Mesenchymal stem cell (in vitro differentiated cells and primary cell): ENCODE data around the gene SEMA3A.
A peak's percentile ranks its signal among the peaks of the same experiment; 100 is the strongest.

Experiments used
- DNase-seq: peaks from one replicate; pipeline ENCODE4 v3.0.0-alpha.2; 2013
- H2AFZ ChIP-seq: one replicate; pipeline ENCODE4 v1.6.1; 2013; ENCODE audit warnings: low read depth, mild to moderate bottlenecking, control low read depth, inconsistent platforms, low read length, moderate library complexity
- H2AK5ac ChIP-seq: 2 replicates; pipeline ENCODE4 v1.6.1; 2013; ENCODE audit warnings: low read length, moderate library complexity, mild to moderate bottlenecking, inconsistent platforms; ENCODE audit not compliant: severe bottlenecking
- H2BK120ac ChIP-seq: one replicate; pipeline ENCODE4 v1.6.1; 2013; ENCODE audit warnings: low read depth, mild to moderate bottlenecking, inconsistent platforms, low read length, moderate library complexity
- H2BK12ac ChIP-seq, 2 experiments: one replicate each; pipeline ENCODE4 v1.6.1; 2013; ENCODE audit warnings: inconsistent platforms in 2 of 2, low read length in 2 of 2, mild to moderate bottlenecking in 2 of 2, moderate library complexity in 2 of 2, control low read depth in 1 of 2
- H2BK15ac ChIP-seq: one replicate; pipeline ENCODE4 v1.6.1; 2013; ENCODE audit warnings: mild to moderate bottlenecking, low read depth, inconsistent platforms; ENCODE audit not compliant: poor library complexity, severe bottlenecking
- H2BK5ac ChIP-seq: 2 replicates; pipeline ENCODE4 v1.6.1; 2013; ENCODE audit warnings: low read depth, mild to moderate bottlenecking, low read length, control low read depth, inconsistent platforms; ENCODE audit not compliant: poor library complexity, severe bottlenecking
- H3K14ac ChIP-seq, 2 experiments: one replicate each; pipeline ENCODE4 v1.6.1; 2013; ENCODE audit warnings: inconsistent platforms in 2 of 2, low read length in 2 of 2, control low read depth in 1 of 2, mild to moderate bottlenecking in 1 of 2, moderate library complexity in 1 of 2
- H3K18ac ChIP-seq, 2 experiments: one replicate each; pipeline ENCODE4 v1.6.1; 2013; ENCODE audit warnings: inconsistent platforms in 2 of 2, low read length in 2 of 2, control low read depth in 1 of 2, low read depth in 1 of 2, mild to moderate bottlenecking in 1 of 2
- H3K23ac ChIP-seq, 2 experiments: one replicate each; pipeline ENCODE4 v1.6.1; 2013; ENCODE audit warnings: inconsistent platforms in 2 of 2, low read length in 2 of 2, mild to moderate bottlenecking in 2 of 2, moderate library complexity in 2 of 2, control low read depth in 1 of 2
- H3K27ac ChIP-seq: 2 replicates; pipeline ENCODE4 v1.5.1; 2013; ENCODE audit warnings: mild to moderate bottlenecking, moderate library complexity, low read length, control low read depth, inconsistent platforms; ENCODE audit not compliant: poor library complexity, severe bottlenecking
- H3K27me3 ChIP-seq, 2 experiments: 2 replicates each; pipeline versions ENCODE4 v1.6.1 to v1.7.0; 2013; ENCODE audit warnings: low read length in 2 of 2, mild to moderate bottlenecking in 2 of 2, moderate library complexity in 2 of 2, control low read depth in 1 of 2, inconsistent platforms in 1 of 2; ENCODE audit not compliant: control insufficient read depth in 1 of 2, insufficient read depth in 1 of 2
- H3K36me3 ChIP-seq, 2 experiments: 2 replicates each; pipeline versions ENCODE4 v1.6.1 to v1.7.0; 2013; ENCODE audit warnings: low read length in 2 of 2, control low read depth in 1 of 2, inconsistent platforms in 1 of 2, low read depth in 1 of 2, mild to moderate bottlenecking in 1 of 2; ENCODE audit not compliant: insufficient read depth in 2 of 2, control insufficient read depth in 1 of 2
- H3K4ac ChIP-seq, 2 experiments: one replicate each; pipeline ENCODE4 v1.6.1; 2013; ENCODE audit warnings: inconsistent platforms in 2 of 2, low read length in 2 of 2, mild to moderate bottlenecking in 2 of 2, moderate library complexity in 2 of 2, control low read depth in 1 of 2, low read depth in 1 of 2
- H3K4me1 ChIP-seq: 2 replicates; pipeline ENCODE4 v1.6.1; 2013; ENCODE audit warnings: low read depth, low read length, control low read depth; ENCODE audit not compliant: control insufficient read depth, insufficient read depth
- H3K4me2 ChIP-seq: 2 replicates; pipeline ENCODE4 v1.6.1; 2013; ENCODE audit warnings: low read length, mild to moderate bottlenecking, inconsistent platforms; ENCODE audit not compliant: poor library complexity, severe bottlenecking
- H3K4me3 ChIP-seq, 2 experiments: 2 replicates each; pipeline versions ENCODE4 v1.5.1 to v1.7.0; 2013; ENCODE audit warnings: low read length in 2 of 2, mild to moderate bottlenecking in 2 of 2, control low read depth in 1 of 2, low read depth in 1 of 2; ENCODE audit not compliant: insufficient read depth in 1 of 2
- H3K79me1 ChIP-seq: replicated peaks from 2 replicates; pipeline ENCODE4 v1.6.1; 2013; ENCODE audit warnings: mild to moderate bottlenecking, control low read depth, low read length, inconsistent platforms; ENCODE audit not compliant: poor library complexity, severe bottlenecking
- H3K9ac ChIP-seq: 2 replicates; pipeline ENCODE4 v1.7.0; 2013; ENCODE audit warnings: mild to moderate bottlenecking, low read length, moderate library complexity
- H3K9me3 ChIP-seq: 2 replicates; pipeline ENCODE4 v1.7.0; 2013; ENCODE audit warnings: mild to moderate bottlenecking, low read length; ENCODE audit not compliant: control insufficient read depth
- H4K8ac ChIP-seq: one replicate; pipeline ENCODE4 v1.6.1; 2013; ENCODE audit warnings: inconsistent platforms, mild to moderate bottlenecking, low read length, moderate library complexity
- H4K91ac ChIP-seq: one replicate; pipeline ENCODE4 v1.6.1; 2013; ENCODE audit warnings: mild to moderate bottlenecking, low read length, inconsistent platforms
- WGBS: methylation state at CpG from one replicate; pipeline ENCODE4 v1.1.7; 2013; ENCODE audit warnings: mixed read lengths; 5-methylcytosine and 5-hydroxymethylcytosine counted together

The SEMA3A gene

GRCh38 chr7:84236398-84236797, 41.8 kb upstream of the SEMA3A start:
- Histone ChIP-seq H3K18ac (no peak overlapping the region), H3K23ac (no peak overlapping the region), H3K27ac (no peak overlapping the region), H3K27me3 (no peaks in the 10 kb centered on the region), H3K9ac (peak overlapping the region; percentile 20), H3K4me2 (no peak overlapping the region), H2BK120ac (no peak overlapping the region), H3K14ac (no peak overlapping the region), H2AFZ (no peak overlapping the region), H4K91ac (no peak overlapping the region), H3K4ac (no peak overlapping the region), H3K9me3 (no peaks in the 10 kb centered on the region), H4K8ac (no peak overlapping the region), H3K4me3 (no peak overlapping the region), H3K36me3 (no peaks in the 10 kb centered on the region), H3K4me1 (peaks cover 2% of the 10 kb centered on the region), H3K79me1 (no peaks in the 10 kb centered on the region), H2BK12ac (no peak overlapping the region), H2AK5ac (no peak overlapping the region), H2BK5ac (no peak overlapping the region), H2BK15ac (no peak overlapping the region)
- peak; percentile 70 for DNase-seq
- 41% methylated on average over 1 of the region's 3 CpGs for WGBS

GRCh38 chr7:84232646-84233045, 38.1 kb upstream of the SEMA3A start:
- Histone ChIP-seq H3K4me1 (no peaks in the 10 kb centered on the region), H2BK120ac (no peak overlapping the region), H2BK15ac (no peak overlapping the region), H2AK5ac (no peak overlapping the region), H4K91ac (no peak overlapping the region), H3K18ac (no peak overlapping the region), H2AFZ (no peak overlapping the region), H3K9me3 (no peaks in the 10 kb centered on the region), H4K8ac (no peak overlapping the region), H3K36me3 (no peaks in the 10 kb centered on the region), H2BK12ac (no peak overlapping the region), H2BK5ac (no peak overlapping the region), H3K14ac (no peak overlapping the region), H3K27me3 (no peaks in the 10 kb centered on the region), H3K23ac (no peak overlapping the region), H3K4me3 (no peak overlapping the region), H3K27ac (no peak overlapping the region), H3K4me2 (no peak overlapping the region), H3K9ac (no peak overlapping the region), H3K79me1 (no peaks in the 10 kb centered on the region), H3K4ac (no peak overlapping the region)
- 60% methylated on average over 1 of the region's 1 CpG for WGBS
- DNase-seq, result peak; percentile 83

- no peak overlapping the region for H2BK120ac ChIP-seq
- no peak overlapping the region for H2BK15ac ChIP-seq
- H4K91ac ChIP-seq, result no peak overlapping the region
Measured at GRCh38 chr7:84231157-84231556, 36.6 kb upstream of the SEMA3A start.

GRCh38 chr7:84230491-84230890, 35.9 kb upstream of the SEMA3A start:
- no peak overlapping the region for H4K91ac ChIP-seq
- no peaks in the 10 kb centered on the region for H3K36me3 ChIP-seq
- no peaks in the 10 kb centered on the region for H3K27me3 ChIP-seq
- no peak overlapping the region for H2BK12ac ChIP-seq
- no peak overlapping the region for H3K27ac ChIP-seq
- H4K8ac ChIP-seq, result no peak overlapping the region
- 93% methylated on average over 1 of the region's 3 CpGs for WGBS
- no peak overlapping the region for H3K9ac ChIP-seq
- no peak overlapping the region for H2AFZ ChIP-seq
- no peak overlapping the region for H3K4me3 ChIP-seq
- no peaks in the 10 kb centered on the region for H3K79me1 ChIP-seq
- H2BK15ac ChIP-seq, result no peak overlapping the region
- H3K23ac ChIP-seq, result no peak overlapping the region
- no peaks in the 10 kb centered on the region for H3K4me1 ChIP-seq
- H3K4ac ChIP-seq, result no peak overlapping the region
- no peaks in the 10 kb centered on the region for H3K9me3 ChIP-seq
- no peak overlapping the region for H2BK120ac ChIP-seq
- no peak overlapping the region for H2AK5ac ChIP-seq
- no peak overlapping the region for H3K4me2 ChIP-seq
- DNase-seq, result peak; percentile 41
- H3K14ac ChIP-seq, result no peak overlapping the region
- H2BK5ac ChIP-seq, result no peak overlapping the region
- H3K18ac ChIP-seq, result no peak overlapping the region

More at GRCh38 chr7:84231157-84231556, 36.6 kb upstream of the SEMA3A start:
- no peak overlapping the region for H3K27ac ChIP-seq
- H3K9ac ChIP-seq, result no peak overlapping the region
- no peak overlapping the region for H2BK12ac ChIP-seq
- no peak overlapping the region for H4K8ac ChIP-seq
- H3K4me3 ChIP-seq, result no peak overlapping the region
- no peak overlapping the region for H3K18ac ChIP-seq
- H2AK5ac ChIP-seq, result no peak overlapping the region
- no peaks in the 10 kb centered on the region for H3K9me3 ChIP-seq
- H3K4ac ChIP-seq, result no peak overlapping the region
- no peak overlapping the region for H2AFZ ChIP-seq
- no peak overlapping the region for H3K4me2 ChIP-seq
- no peaks in the 10 kb centered on the region for H3K4me1 ChIP-seq
- H3K36me3 ChIP-seq, result no peaks in the 10 kb centered on the region
- no peaks in the 10 kb centered on the region for H3K27me3 ChIP-seq
- H3K23ac ChIP-seq, result no peak overlapping the region
- H2BK5ac ChIP-seq, result no peak overlapping the region
- no peaks in the 10 kb centered on the region for H3K79me1 ChIP-seq
- no peak overlapping the region for H3K14ac ChIP-seq
- DNase-seq, result peak; percentile 72
